OCI-LY7 (cell line): ENCODE results near the gene HADHB.

ENCODE experiments used
- CTCF ChIP-seq: fragments of 200-600 bp; sonication (generic); conservative IDR thresholded peaks from 2 replicates; pipeline ENCODE4 v1.5.1; 2014; ENCODE audit warnings: mild to moderate bottlenecking, antibody characterized with exemption, low read length, moderate library complexity, mixed read lengths
- EZH2phosphoT487 ChIP-seq: fragments of 200-600 bp; sonication (generic); IDR thresholded peaks from 2 replicates; pipeline ENCODE4 v1.6.1; 2018; ENCODE audit warnings: low read depth, borderline replicate concordance, mild to moderate bottlenecking, mixed run types, antibody characterized with exemption, low read length, moderate library complexity, mixed read lengths

GRCh38 chr2:26279886-26280285 is 35.1 kb downstream of the HADHB start:
- TF ChIP-seq CTCF, result no peak
- no peak for TF ChIP-seq EZH2phosphoT487
